GM21723 (cell line): Measurements from ENCODE around the gene PRPH2.
"Not testable (repeated sequence)": the region's sequence is repeated elsewhere in the genome, so short reads cannot be mapped to it uniquely, and the experiment has no call there.

Experiments used
- ATAC-seq: cut with Tn5 transposase; IDR thresholded peaks from one replicate; pipeline ENCODE4 v1.9.1; 2021; ENCODE audit warnings: mild to moderate bottlenecking, moderate library complexity; ENCODE audit not compliant: unreplicated experiment

The PRPH2 gene

GRCh38 chr6:42702200-42702599 is 20.2 kb downstream of the PRPH2 start:
- ATAC-seq: no peak

- ATAC-seq: no peak
These were observed 24.2 kb downstream of the PRPH2 start for GRCh38 chr6:42698217-42698616.

- ATAC-seq: no peak
These were observed 25.1 kb downstream of the PRPH2 start for GRCh38 chr6:42697268-42697655.

GRCh38 chr6:42696526-42697267 is 25.7 kb downstream of the PRPH2 start:
- no peak for ATAC-seq

GRCh38 chr6:42694586-42694985 is 27.8 kb downstream of the PRPH2 start:
- ATAC-seq: no peak

GRCh38 chr6:42693725-42694323 is 28.6 kb downstream of the PRPH2 start:
- no peak for ATAC-seq

- no peak for ATAC-seq
These were observed 30.1 kb downstream of the PRPH2 start for GRCh38 chr6:42692137-42692911.

GRCh38 chr6:42690872-42691271 is 31.5 kb downstream of the PRPH2 start:
- ATAC-seq: no peak

GRCh38 chr6:42690151-42690702 is 32.2 kb downstream of the PRPH2 start:
- no peak for ATAC-seq

GRCh38 chr6:42689371-42689770 is 33.0 kb downstream of the PRPH2 start:
- no peak for ATAC-seq

GRCh38 chr6:42688281-42688680 is 34.1 kb downstream of the PRPH2 start:
- no peak for ATAC-seq

- no peak for ATAC-seq
These were observed 43.0 kb downstream of the PRPH2 start for GRCh38 chr6:42679358-42679757.

GRCh38 chr6:42674780-42675179 is 47.6 kb downstream of the PRPH2 start:
- no peak for ATAC-seq

GRCh38 chr6:42674368-42674767 is 48.0 kb downstream of the PRPH2 start:
- not testable (repeated sequence) for ATAC-seq

- no peak for ATAC-seq
These were observed 57.7 kb downstream of the PRPH2 start for GRCh38 chr6:42664718-42665117.

GRCh38 chr6:42661540-42662153 is 60.8 kb downstream of the PRPH2 start:
- no peak for ATAC-seq

- no peak for ATAC-seq
These were observed 62.6 kb downstream of the PRPH2 start for GRCh38 chr6:42659806-42660205.

GRCh38 chr6:42653851-42654250 is 68.5 kb downstream of the PRPH2 start:
- ATAC-seq: no peak

- no peak for ATAC-seq
These were observed 70.2 kb downstream of the PRPH2 start for GRCh38 chr6:42652024-42652746.
